ENCODE results near the gene PGGT1B.
A peak's percentile ranks its signal among the peaks of the same experiment; 100 is the strongest.

Gene PGGT1B

GRCh38 chr5:115179394-115180164 lies 83.1 kb downstream of the PGGT1B start:
- no peak for DNase-seq

GRCh38 chr5:115179030-115179393 lies 83.7 kb downstream of the PGGT1B start:
- no peak for DNase-seq

GRCh38 chr5:115170929-115171510 lies 91.7 kb downstream of the PGGT1B start:
- DNase-seq, result no peak

GRCh38 chr5:115170134-115170928 lies 92.3 kb downstream of the PGGT1B start:
- DNase-seq, result no peak

GRCh38 chr5:115169487-115170133 lies 93.1 kb downstream of the PGGT1B start, which contains the start of gene TRIM36:
Gene TRIM36 (minus strand): TSS chr5:115169908. CDS start chr5:115169634, 274 bp downstream.
- peak; percentile 89 for DNase-seq

- DNase-seq, result no peak
Observed at GRCh38 chr5:115168829-115169486, 93.7 kb downstream of the PGGT1B start.

GRCh38 chr5:115166744-115167393 lies 95.8 kb downstream of the PGGT1B start:
- no peak for DNase-seq

- no peak for DNase-seq
Observed at GRCh38 chr5:115165790-115166189, 96.9 kb downstream of the PGGT1B start.

GRCh38 chr5:115160975-115161475 lies 101.7 kb downstream of the PGGT1B start:
- no peak for DNase-seq
